DOHH2 (cell line): Measurements from ENCODE around the gene MTLN.
A peak's percentile ranks its signal among the peaks of the same experiment; 100 is the strongest.
"Not testable (repeated sequence)": the region's sequence is repeated elsewhere in the genome, so short reads cannot be mapped to it uniquely, and the experiment has no call there.

Experiments used
- H3F3A ChIP-seq: fragments of 200-600 bp; sonication (generic), shearing (Covaris generic); 2 replicates; pipeline ENCODE4 v1.6.0; 2016; ENCODE audit warnings: antibody characterized with exemption, mild to moderate bottlenecking; ENCODE audit not compliant: control insufficient read depth, insufficient read depth
- H3K27ac ChIP-seq: fragments of 200-600 bp; sonication (generic); 2 replicates; pipeline ENCODE4 v1.5.1; 2014; ENCODE audit warnings: low read depth, mild to moderate bottlenecking, low read length, moderate library complexity
- H3K27me3 ChIP-seq: fragments of 200-600 bp; sonication (generic); 2 replicates; pipeline ENCODE4 v1.6.1; 2014; ENCODE audit warnings: mild to moderate bottlenecking, low read length, mixed read lengths; ENCODE audit not compliant: control insufficient read depth
- H3K36me3 ChIP-seq: fragments of 200-600 bp; sonication (generic); 2 replicates; pipeline ENCODE4 v1.6.1; 2014; ENCODE audit warnings: mild to moderate bottlenecking, low read length, moderate library complexity, mixed read lengths; ENCODE audit not compliant: control insufficient read depth
- H3K4me1 ChIP-seq: fragments of 200-600 bp; sonication (generic); 2 replicates; pipeline ENCODE4 v1.6.1; 2014; ENCODE audit warnings: mild to moderate bottlenecking, low read length, mixed read lengths; ENCODE audit not compliant: control insufficient read depth
- H3K4me2 ChIP-seq: fragments of 200-600 bp; sonication (generic); 2 replicates; pipeline ENCODE4 v1.6.0; 2014; ENCODE audit warnings: mild to moderate bottlenecking, low read length, moderate library complexity
- H3K4me3 ChIP-seq: fragments of 200-600 bp; sonication (generic); 2 replicates; pipeline ENCODE4 v1.5.1; 2014; ENCODE audit warnings: mild to moderate bottlenecking, low read length, mixed read lengths
- H3K79me2 ChIP-seq: fragments of 200-600 bp; sonication (generic); 2 replicates; pipeline ENCODE4 v1.6.1; 2014; ENCODE audit warnings: mild to moderate bottlenecking, low read length, mixed read lengths; ENCODE audit not compliant: control insufficient read depth
- H3K9me2 ChIP-seq: fragments of 200-600 bp; sonication (generic); replicated peaks from 2 replicates; pipeline ENCODE4 v1.6.1; 2014; ENCODE audit warnings: mild to moderate bottlenecking, low read length, mixed read lengths; ENCODE audit not compliant: control insufficient read depth
- H3K9me3 ChIP-seq: fragments of 200-600 bp; sonication (generic); 2 replicates; pipeline ENCODE4 v1.6.1; 2014; ENCODE audit warnings: antibody characterized with exemption, low read length, mixed read lengths; ENCODE audit not compliant: control insufficient read depth, insufficient read depth
- H4K20me1 ChIP-seq: fragments of 200-600 bp; sonication (generic); 2 replicates; pipeline ENCODE4 v1.6.0; 2014; ENCODE audit warnings: low read depth, mild to moderate bottlenecking, antibody characterized with exemption, low read length, moderate library complexity; ENCODE audit not compliant: control insufficient read depth, insufficient read depth
- CTCF ChIP-seq: fragments of 200-600 bp; sonication (generic); IDR thresholded peaks from one replicate; pipeline ENCODE4 v1.5.1; 2014; ENCODE audit warnings: antibody characterized with exemption, mild to moderate bottlenecking, low read depth, low read length; ENCODE audit not compliant: poor library complexity, severe bottlenecking
- EZH2phosphoT487 ChIP-seq: fragments of 200-600 bp; sonication (generic); IDR thresholded peaks from 2 replicates; pipeline ENCODE4 v1.6.1; 2017; ENCODE audit warnings: borderline replicate concordance, mild to moderate bottlenecking, antibody characterized with exemption, low read length, moderate library complexity, mixed read lengths

MTLN gene

GRCh38 chr2:110215566-110216158 is 3.3 kb upstream of the MTLN start:
- Histone ChIP-seq H3K9me2 (no peaks in the 10 kb centered on the region), H4K20me1 (no peaks in the 10 kb centered on the region), H3K4me3 (no peak overlapping the region), H3K4me1 (peaks cover 8% of the 10 kb centered on the region), H3K36me3 (peaks cover 7% of the 10 kb centered on the region), H3F3A (no peaks in the 10 kb centered on the region), H3K79me2 (peaks cover 19% of the 10 kb centered on the region), H3K27me3 (peaks cover 16% of the 10 kb centered on the region; the same call in 1 of the 2 replicates), H3K4me2 (no peak overlapping the region), H3K27ac (no peak overlapping the region), H3K9me3 (peaks cover 21% of the 10 kb centered on the region)
- no peak for TF ChIP-seq EZH2phosphoT487
- no peak for TF ChIP-seq CTCF

- H3K4me1 ChIP-seq, result peaks cover 8% of the 10 kb centered on the region
- no peak overlapping the region for H3K4me3 ChIP-seq
- H3F3A ChIP-seq, result no peaks in the 10 kb centered on the region
- H4K20me1 ChIP-seq, result no peaks in the 10 kb centered on the region
- H3K36me3 ChIP-seq, result peaks cover 12% of the 10 kb centered on the region
- peaks cover 16% of the 10 kb centered on the region; the same call in 1 of the 2 replicates for H3K27me3 ChIP-seq
- no peak overlapping the region for H3K4me2 ChIP-seq
- H3K79me2 ChIP-seq, result peaks cover 19% of the 10 kb centered on the region
- H3K9me3 ChIP-seq, result peaks cover 21% of the 10 kb centered on the region
- TF ChIP-seq CTCF (no peak), EZH2phosphoT487 (no peak)
- H3K27ac ChIP-seq, result no peak overlapping the region
- H3K9me2 ChIP-seq, result no peaks in the 10 kb centered on the region
Measured at GRCh38 chr2:110215091-110215490, 2.7 kb upstream of the MTLN start.

DNA sequence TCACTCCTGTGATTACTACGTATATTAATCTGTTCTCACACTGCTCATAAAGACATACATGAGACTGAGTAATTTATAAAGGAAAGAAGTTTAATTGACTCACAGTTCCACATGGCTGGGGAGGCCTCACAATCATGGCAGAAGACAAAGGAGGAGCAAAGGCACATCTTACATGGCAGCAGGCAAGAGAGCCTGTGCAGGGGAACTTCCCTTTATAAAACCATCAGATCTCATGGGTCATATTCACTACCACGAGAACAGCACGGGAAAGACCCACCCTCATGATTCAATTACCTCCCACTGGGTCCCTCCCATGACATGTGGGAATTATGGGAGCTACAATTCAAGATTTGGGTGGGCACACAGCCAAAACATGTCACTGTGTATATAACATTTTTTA is 1.2 kb upstream of the MTLN start:
- not testable (repeated sequence) for H3K4me3 ChIP-seq, H3K4me2 ChIP-seq, H3K27ac ChIP-seq, H3F3A ChIP-seq, H3K9me2 ChIP-seq, H4K20me1 ChIP-seq, H3K4me1 ChIP-seq
- peaks cover 27% of the 10 kb centered on the region for H3K36me3 ChIP-seq
- peaks cover 21% of the 10 kb centered on the region for H3K9me3 ChIP-seq
- H3K27me3 ChIP-seq, result peaks cover 12% of the 10 kb centered on the region; the same call in 1 of the 2 replicates
- H3K79me2 ChIP-seq, result peaks cover 19% of the 10 kb centered on the region

GRCh38 chr2:110205660-110206455 is 6.5 kb downstream of the MTLN start:
- H3K9me2 ChIP-seq, result no peaks in the 10 kb centered on the region
- no peak overlapping the region for H3K27ac ChIP-seq
- H3K4me2 ChIP-seq, result peak overlapping the region; percentile 83
- no peaks in the 10 kb centered on the region for H4K20me1 ChIP-seq
- peaks cover 13% of the 10 kb centered on the region for H3K4me1 ChIP-seq
- H3K9me3 ChIP-seq, result no peaks in the 10 kb centered on the region
- H3K27me3 ChIP-seq, result no peaks in the 10 kb centered on the region
- H3K4me3 ChIP-seq, result peak overlapping the region; percentile 85
- TF ChIP-seq EZH2phosphoT487 (no peak), CTCF (no peak)
- H3K79me2 ChIP-seq, result peaks cover 2% of the 10 kb centered on the region
- H3F3A ChIP-seq, result peaks cover 9% of the 10 kb centered on the region
- peaks cover 20% of the 10 kb centered on the region for H3K36me3 ChIP-seq
